Renal cortical epithelial cell (primary cell): ENCODE results near the gene LCE1C. TPM values are rescaled to one million over a fixed set of nuclear protein-coding genes. Genes with fewer than 3 reads are reported as not detected.

Source experiments
- DNase-seq: peaks from one replicate; pipeline ENCODE4 v3.0.0-alpha.2; 2011; ENCODE audit warnings: low read depth
- total RNA-seq: library from RNA; depleted of rRNA; stranded (reverse); fragments of >200 nt; gene quantifications from 2 replicates; pipeline ENCODE4 v1.2.3, GENCODE V29; 2014

Gene LCE1C
- total RNA-seq: not detected in 2 replicates

DNA sequence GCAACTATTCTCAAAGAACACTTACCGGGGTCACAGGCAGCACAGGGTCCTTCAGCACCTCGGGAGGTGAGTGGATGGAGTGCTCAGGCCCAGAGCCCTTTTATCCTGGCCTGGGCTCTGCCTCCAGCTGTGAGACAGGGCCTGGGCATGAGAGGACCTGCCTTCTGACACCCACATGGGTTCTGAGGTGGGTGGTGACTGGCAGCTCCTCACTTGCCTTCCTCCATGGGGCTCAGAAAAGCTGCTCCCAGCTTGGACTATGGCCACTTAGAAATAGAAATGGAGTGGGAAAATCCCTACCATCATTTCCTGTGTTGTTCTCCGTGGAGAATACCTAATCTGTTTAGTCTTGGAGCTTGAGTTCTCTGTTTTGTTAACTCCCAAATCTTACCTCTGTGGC, at the start of gene LCE1C:
Gene LCE1C (minus strand): TSS at position 76 of the 400 bp plus-strand sequence. CDS start 1,173 bp downstream, outside the sequence.
- DNase-seq: no peak

- DNase-seq: no peak
Measured at GRCh38 chr1:152855661-152856060, 49.2 kb upstream of the LCE1C start.

DNA sequence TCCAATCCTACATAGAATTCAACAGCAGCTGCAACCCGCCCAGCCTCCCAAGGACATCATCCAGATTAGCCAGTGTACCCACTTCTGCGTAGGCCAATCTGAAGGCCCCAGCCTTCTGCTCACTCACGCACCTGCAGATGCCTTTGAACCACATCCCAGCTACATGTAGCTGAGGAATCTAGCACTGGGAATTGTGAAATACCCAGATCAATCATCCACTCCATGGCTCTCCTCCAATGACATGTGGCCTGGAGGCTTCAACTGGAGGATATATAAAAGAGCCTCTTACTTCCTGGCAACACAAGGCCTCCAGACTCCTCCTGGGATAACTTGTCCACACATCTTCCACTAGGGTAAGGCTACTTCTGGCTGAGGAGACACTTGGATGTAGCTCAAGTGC, 36.1 kb upstream of the LCE1C start, which contains the start of gene LCE6A:
Gene LCE6A (plus strand): TSS at position 301 of the 400 bp plus-strand sequence. CDS start 665 bp downstream, outside the sequence.
- no peak for DNase-seq

- no peak for DNase-seq
Measured at GRCh38 chr1:152836870-152837269, 30.4 kb upstream of the LCE1C start.

- no peak for DNase-seq
Measured at GRCh38 chr1:152827173-152827572, 20.7 kb upstream of the LCE1C start, which contains the start of gene LCE1A. Gene LCE1A (plus strand): TSS chr1:152827473. CDS start chr1:152827473, 0 bp downstream.

GRCh38 chr1:152824964-152825363, 18.5 kb upstream of the LCE1C start:
- DNase-seq: no peak

- DNase-seq: no peak
Measured at GRCh38 chr1:152823294-152823693, 16.8 kb upstream of the LCE1C start.

DNA sequence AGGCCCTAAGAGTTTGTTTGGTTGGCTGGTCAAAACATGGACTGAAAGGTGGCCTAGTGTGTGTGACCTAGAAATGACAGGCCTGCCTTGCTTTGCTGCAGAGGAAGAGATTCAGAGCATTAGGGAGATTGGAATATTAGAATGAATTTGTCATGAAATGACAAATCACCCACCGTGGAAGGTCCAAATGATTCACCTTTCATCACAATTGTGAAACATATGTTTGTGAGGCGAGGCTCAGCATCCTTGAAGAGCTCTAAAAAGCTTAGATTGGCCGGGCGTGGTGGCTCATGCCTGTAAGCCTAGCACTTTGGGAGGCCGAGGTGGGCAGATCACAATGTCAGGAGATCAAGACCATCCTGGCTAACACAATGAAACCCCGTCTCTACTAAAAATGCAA, 10.9 kb upstream of the LCE1C start:
- no peak for DNase-seq

- DNase-seq: no peak
Measured at GRCh38 chr1:152811671-152812070, 5.2 kb upstream of the LCE1C start, which contains the start of gene LCE1B. Gene LCE1B (plus strand): TSS chr1:152811971. CDS start chr1:152812447, 476 bp downstream.

GRCh38 chr1:152811050-152811449, 4.6 kb upstream of the LCE1C start:
- DNase-seq: no peak

DNA sequence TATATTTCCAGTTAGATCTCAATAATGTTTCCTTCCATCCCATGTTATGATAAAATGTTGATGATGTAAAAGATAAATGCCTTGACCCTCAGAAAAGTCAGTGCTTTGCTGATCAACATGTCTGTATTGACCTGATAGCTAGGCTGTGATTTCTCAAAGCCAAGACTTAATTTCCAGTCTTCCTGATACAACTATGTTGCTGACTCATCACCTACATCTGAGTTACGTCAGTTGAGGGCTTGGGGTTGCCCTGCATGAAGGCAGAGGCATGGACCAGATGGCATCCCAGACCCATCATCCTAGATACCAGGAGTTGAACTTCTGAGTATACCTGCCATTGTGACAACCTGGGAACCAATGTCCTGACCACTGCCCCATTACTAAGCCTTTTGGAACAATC, 5.1 kb downstream of the LCE1C start:
- no peak for DNase-seq

GRCh38 chr1:152796421-152796820, 10.0 kb downstream of the LCE1C start, which contains the start of gene LCE1D:
Gene LCE1D (plus strand): TSS chr1:152796721. CDS start chr1:152797795, 1,074 bp downstream.
- no peak for DNase-seq

- DNase-seq: no peak
Measured at GRCh38 chr1:152795686-152796085, 10.8 kb downstream of the LCE1C start.

GRCh38 chr1:152786077-152786476, 20.4 kb downstream of the LCE1C start, which contains the start of gene LCE1E:
Gene LCE1E (plus strand): TSS chr1:152786257. CDS start chr1:152787300, 1,043 bp downstream.
- no peak for DNase-seq

DNA sequence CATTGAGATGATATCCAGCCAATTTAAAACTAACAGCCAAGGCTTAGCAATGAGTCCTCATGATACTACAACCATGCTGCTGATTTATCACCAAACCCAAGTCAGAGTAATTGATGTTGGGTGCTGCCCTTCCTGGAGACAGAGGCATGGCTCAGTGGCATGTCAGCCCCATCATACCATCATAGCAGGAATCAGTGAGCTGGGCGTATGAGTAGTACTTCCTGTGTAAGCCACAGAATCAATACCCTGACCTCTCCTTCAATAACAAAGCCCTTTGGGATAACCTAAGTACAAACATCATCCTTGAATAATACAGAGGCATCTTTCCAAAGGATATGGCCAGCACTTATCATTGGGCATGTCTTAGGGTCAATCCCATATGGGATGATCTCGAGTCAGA, 23.4 kb downstream of the LCE1C start:
- DNase-seq: no peak

- DNase-seq: no peak
Measured at GRCh38 chr1:152777510-152778137, 28.8 kb downstream of the LCE1C start.

DNA sequence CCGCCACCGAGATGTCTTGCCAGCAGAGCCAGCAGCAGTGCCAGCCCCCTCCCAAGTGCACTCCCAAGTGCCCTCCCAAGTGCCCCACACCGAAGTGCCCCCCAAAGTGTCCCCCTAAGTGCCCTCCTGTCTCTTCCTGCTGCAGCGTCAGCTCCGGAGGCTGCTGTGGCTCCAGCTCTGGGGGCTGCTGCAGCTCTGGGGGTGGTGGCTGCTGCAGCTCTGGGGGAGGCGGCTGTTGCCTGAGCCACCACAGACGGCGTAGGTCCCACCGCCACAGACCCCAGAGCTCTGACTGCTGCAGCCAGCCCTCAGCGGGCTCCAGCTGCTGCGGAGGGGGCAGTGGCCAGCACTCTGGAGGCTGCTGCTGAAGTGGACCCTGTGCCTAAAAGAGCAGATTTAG, 30.1 kb downstream of the LCE1C start:
- no peak for DNase-seq

GRCh38 chr1:152774875-152775274, 31.6 kb downstream of the LCE1C start, which contains the start of gene LCE1F:
Gene LCE1F (plus strand): TSS chr1:152775140. CDS start chr1:152776372, 1,232 bp downstream.
- no peak for DNase-seq

DNA sequence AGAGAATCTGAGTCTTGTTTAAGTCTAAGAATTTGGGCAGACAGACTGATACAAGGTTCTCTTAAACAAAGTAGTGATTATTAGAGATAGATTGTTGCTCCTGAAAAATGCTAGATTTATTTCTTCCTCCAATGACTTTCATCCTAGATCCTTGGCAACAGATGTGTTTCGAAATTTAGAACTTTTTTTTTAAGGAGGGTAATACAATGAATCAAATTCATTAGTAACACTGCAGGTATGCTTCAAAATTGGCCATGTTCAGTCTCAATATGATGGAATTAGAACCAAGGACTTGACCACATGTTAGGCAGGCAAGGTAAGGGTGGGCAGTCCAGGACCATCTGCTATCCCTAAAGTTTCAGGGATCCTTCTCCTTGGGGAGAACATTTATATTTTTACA, 36.0 kb downstream of the LCE1C start:
- DNase-seq: no peak

- peak; percentile 37 for DNase-seq
Measured at GRCh38 chr1:152768847-152769533, 37.5 kb downstream of the LCE1C start.

DNA sequence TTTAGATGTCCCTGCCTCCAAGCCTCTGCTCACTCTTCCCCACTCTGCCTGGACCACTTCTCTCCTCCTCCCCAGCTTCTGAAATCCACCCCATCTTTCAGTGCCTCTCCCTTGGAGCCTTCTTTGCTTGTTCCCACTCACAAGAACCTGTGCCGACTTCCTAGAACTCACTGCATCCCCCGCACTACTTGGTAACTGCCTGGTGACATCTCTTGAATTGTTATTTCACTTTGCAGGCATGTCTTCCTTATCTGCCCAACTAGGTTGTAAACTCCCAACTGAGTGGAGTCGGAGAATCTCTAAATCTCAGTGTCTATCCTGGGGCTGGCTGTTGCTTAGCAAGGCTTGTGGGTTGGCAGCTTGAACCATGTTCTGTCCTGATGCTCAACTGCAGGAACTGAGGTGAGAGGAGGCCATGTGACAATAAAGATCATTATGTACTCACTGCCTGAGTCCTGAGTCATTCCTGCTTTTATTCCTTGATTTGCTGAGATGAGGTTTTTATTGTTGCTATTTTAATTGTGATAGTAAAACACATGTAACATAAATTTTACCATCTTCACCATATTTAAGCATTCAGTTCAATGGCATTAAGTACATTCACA, 44.7 kb downstream of the LCE1C start:
- no peak for DNase-seq

DNA sequence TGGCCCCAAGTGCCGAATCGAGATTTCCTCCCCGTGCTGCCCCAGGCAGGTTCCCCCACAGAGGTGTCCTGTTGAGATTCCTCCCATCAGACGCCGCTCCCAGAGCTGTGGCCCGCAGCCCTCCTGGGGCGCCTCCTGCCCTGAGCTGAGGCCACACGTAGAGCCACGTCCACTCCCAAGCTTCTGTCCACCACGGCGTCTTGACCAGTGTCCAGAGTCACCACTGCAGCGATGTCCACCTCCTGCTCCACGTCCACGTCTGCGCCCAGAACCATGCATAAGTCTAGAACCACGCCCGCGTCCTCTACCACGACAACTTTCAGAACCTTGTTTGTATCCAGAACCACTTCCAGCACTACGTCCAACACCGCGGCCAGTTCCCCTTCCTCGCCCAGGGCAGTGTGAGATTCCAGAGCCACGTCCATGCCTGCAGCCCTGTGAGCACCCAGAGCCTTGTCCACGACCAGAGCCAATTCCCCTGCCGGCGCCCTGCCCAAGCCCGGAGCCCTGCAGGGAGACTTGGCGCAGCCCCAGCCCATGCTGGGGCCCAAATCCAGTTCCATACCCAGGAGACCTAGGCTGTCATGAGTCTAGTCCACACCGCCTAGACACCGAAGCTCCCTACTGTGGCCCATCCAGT, 45.8 kb downstream of the LCE1C start:
- no peak for DNase-seq
